Measurements from ENCODE around the gene FLII. TPM values are rescaled to one million over a fixed set of nuclear protein-coding genes. Genes with fewer than 3 reads are reported as not detected.
A peak's percentile ranks its signal among the peaks of the same experiment; 100 is the strongest.

The FLII gene
- total RNA-seq, 1 experiment from 2014 or later = 225 TPM

GRCh38 chr17:18253947-18254821, 4.4 kb downstream of the FLII start:
- no peak overlapping the region for H3K4me3 ChIP-seq (ENCODE audit: insufficient read depth, low read depth, low read length)
- no peak for DNase-seq
- no peaks in the 10 kb centered on the region for H3K27me3 ChIP-seq (ENCODE audit: control insufficient read depth, insufficient read depth, low read length)
- H3K36me3 ChIP-seq (replicated peaks; ENCODE audit: control insufficient read depth, insufficient read depth, low read length) = peaks cover 38% of the 10 kb centered on the region

GRCh38 chr17:18253187-18253884, 5.2 kb downstream of the FLII start:
- no peak for DNase-seq
- H3K4me3 ChIP-seq (ENCODE audit: insufficient read depth, low read depth, low read length) = no peak overlapping the region
- no peaks in the 10 kb centered on the region for H3K27me3 ChIP-seq (ENCODE audit: control insufficient read depth, insufficient read depth, low read length)
- peaks cover 42% of the 10 kb centered on the region for H3K36me3 ChIP-seq (replicated peaks; ENCODE audit: control insufficient read depth, insufficient read depth, low read length)

GRCh38 chr17:18252160-18252559, 6.4 kb downstream of the FLII start:
- Histone ChIP-seq H3K36me3 (replicated peaks; ENCODE audit: control insufficient read depth, insufficient read depth, low read length) (peaks cover 43% of the 10 kb centered on the region), H3K27me3 (ENCODE audit: control insufficient read depth, insufficient read depth, low read length) (no peaks in the 10 kb centered on the region), H3K4me3 (ENCODE audit: insufficient read depth, low read depth, low read length) (no peak overlapping the region)
- DNase-seq = no peak

- H3K27me3 ChIP-seq (ENCODE audit: control insufficient read depth, insufficient read depth, low read length) = no peaks in the 10 kb centered on the region
- no peak for DNase-seq
- peaks cover 44% of the 10 kb centered on the region for H3K36me3 ChIP-seq (replicated peaks; ENCODE audit: control insufficient read depth, insufficient read depth, low read length)
- no peak overlapping the region for H3K4me3 ChIP-seq (ENCODE audit: insufficient read depth, low read depth, low read length)
These were observed 7.3 kb downstream of the FLII start for GRCh38 chr17:18251204-18251603.

DNA sequence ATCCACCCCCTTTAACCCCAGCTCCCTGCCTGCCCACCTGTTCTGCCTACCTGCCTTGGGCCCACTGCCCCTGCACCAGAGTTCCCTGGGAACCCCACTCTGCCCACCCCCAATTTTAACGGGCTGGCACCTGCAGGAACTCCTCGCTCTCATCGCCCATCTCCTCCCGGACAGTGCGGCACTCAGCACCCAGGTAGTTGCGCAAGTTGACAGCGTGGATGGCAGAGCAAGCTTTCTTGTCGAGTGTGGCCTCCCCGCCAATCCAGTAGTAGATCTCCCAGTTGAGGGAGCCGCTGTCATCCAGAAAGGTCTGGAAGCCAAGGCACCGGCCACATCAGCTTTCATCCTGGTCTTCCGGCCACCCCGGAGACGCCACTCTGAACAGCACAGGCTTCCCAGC, 7.8 kb downstream of the FLII start:
- no peaks in the 10 kb centered on the region for H3K27me3 ChIP-seq (ENCODE audit: control insufficient read depth, insufficient read depth, low read length)
- H3K4me3 ChIP-seq (ENCODE audit: insufficient read depth, low read depth, low read length) = no peak overlapping the region
- no peak for DNase-seq
- H3K36me3 ChIP-seq (replicated peaks; ENCODE audit: control insufficient read depth, insufficient read depth, low read length) = peaks cover 43% of the 10 kb centered on the region

DNA sequence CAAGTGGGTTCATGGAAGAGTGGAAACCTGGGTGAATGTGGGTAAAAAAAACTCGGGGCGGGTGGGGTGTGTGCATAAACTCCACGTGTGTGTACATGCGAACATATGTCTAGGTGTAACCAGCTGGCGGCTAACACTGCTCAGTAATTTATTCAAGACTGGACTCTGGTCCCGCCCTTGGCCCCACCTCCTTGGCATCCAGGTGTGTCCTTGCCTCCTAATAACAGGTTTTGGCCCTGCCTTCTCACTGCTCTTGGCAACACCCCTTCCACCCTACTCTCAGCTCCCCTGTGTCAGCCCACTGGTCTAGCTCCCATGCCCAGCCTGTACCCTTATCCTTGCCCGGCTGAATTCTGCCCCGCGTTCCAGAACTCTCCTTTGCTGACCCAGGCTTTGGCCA, 8.3 kb downstream of the FLII start:
- DNase-seq = peak; percentile 67
- Histone ChIP-seq H3K4me3 (ENCODE audit: insufficient read depth, low read depth, low read length) (no peak overlapping the region), H3K36me3 (replicated peaks; ENCODE audit: control insufficient read depth, insufficient read depth, low read length) (peaks cover 46% of the 10 kb centered on the region), H3K27me3 (ENCODE audit: control insufficient read depth, insufficient read depth, low read length) (no peaks in the 10 kb centered on the region)

DNA sequence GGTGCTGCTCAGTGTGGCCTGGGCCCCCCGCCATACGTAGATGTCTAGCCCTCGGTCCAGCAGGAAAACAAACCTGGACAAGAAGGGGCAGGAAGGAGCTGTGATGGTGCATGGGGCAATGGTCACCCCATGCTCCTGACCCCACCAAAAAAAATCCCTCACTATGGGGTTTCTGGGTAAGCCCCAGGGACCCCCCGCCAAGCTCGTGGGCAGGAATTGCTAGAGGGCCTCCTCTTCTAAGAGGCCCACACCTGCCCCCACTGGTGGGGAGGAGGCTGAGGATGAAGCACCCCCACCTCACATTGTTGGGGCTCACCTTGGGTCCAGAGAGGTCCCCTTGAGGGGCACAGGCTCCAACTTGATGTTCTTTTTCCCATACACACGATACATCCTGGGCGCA, 9.7 kb downstream of the FLII start:
- Histone ChIP-seq H3K4me3 (ENCODE audit: insufficient read depth, low read depth, low read length) (no peak overlapping the region), H3K27me3 (ENCODE audit: control insufficient read depth, insufficient read depth, low read length) (no peaks in the 10 kb centered on the region), H3K36me3 (replicated peaks; ENCODE audit: control insufficient read depth, insufficient read depth, low read length) (peaks cover 41% of the 10 kb centered on the region)
- no peak for DNase-seq

- Histone ChIP-seq H3K27me3 (ENCODE audit: control insufficient read depth, insufficient read depth, low read length) (no peaks in the 10 kb centered on the region), H3K36me3 (replicated peaks; ENCODE audit: control insufficient read depth, insufficient read depth, low read length) (peaks cover 44% of the 10 kb centered on the region), H3K4me3 (ENCODE audit: insufficient read depth, low read depth, low read length) (no peak overlapping the region)
- DNase-seq = peak; percentile 94
These were observed 10.2 kb downstream of the FLII start for GRCh38 chr17:18248300-18248731.

- no peak for DNase-seq
- Histone ChIP-seq H3K4me3 (ENCODE audit: insufficient read depth, low read depth, low read length) (no peak overlapping the region), H3K27me3 (ENCODE audit: control insufficient read depth, insufficient read depth, low read length) (no peaks in the 10 kb centered on the region), H3K36me3 (replicated peaks; ENCODE audit: control insufficient read depth, insufficient read depth, low read length) (peaks cover 41% of the 10 kb centered on the region)
These were observed 10.9 kb downstream of the FLII start for GRCh38 chr17:18247613-18248001.

GRCh38 chr17:18246880-18247612, 11.5 kb downstream of the FLII start:
- Histone ChIP-seq H3K36me3 (replicated peaks; ENCODE audit: control insufficient read depth, insufficient read depth, low read length) (peaks cover 37% of the 10 kb centered on the region), H3K27me3 (ENCODE audit: control insufficient read depth, insufficient read depth, low read length) (no peaks in the 10 kb centered on the region), H3K4me3 (ENCODE audit: insufficient read depth, low read depth, low read length) (peak overlapping the region; percentile 54)
- DNase-seq = peak; percentile 100

- peak overlapping the region; percentile 54 for H3K4me3 ChIP-seq (ENCODE audit: insufficient read depth, low read depth, low read length)
- peaks cover 35% of the 10 kb centered on the region for H3K36me3 ChIP-seq (replicated peaks; ENCODE audit: control insufficient read depth, insufficient read depth, low read length)
- no peaks in the 10 kb centered on the region for H3K27me3 ChIP-seq (ENCODE audit: control insufficient read depth, insufficient read depth, low read length)
- peak; percentile 71 for DNase-seq
These were observed 12.3 kb downstream of the FLII start for GRCh38 chr17:18246109-18246725.

DNA sequence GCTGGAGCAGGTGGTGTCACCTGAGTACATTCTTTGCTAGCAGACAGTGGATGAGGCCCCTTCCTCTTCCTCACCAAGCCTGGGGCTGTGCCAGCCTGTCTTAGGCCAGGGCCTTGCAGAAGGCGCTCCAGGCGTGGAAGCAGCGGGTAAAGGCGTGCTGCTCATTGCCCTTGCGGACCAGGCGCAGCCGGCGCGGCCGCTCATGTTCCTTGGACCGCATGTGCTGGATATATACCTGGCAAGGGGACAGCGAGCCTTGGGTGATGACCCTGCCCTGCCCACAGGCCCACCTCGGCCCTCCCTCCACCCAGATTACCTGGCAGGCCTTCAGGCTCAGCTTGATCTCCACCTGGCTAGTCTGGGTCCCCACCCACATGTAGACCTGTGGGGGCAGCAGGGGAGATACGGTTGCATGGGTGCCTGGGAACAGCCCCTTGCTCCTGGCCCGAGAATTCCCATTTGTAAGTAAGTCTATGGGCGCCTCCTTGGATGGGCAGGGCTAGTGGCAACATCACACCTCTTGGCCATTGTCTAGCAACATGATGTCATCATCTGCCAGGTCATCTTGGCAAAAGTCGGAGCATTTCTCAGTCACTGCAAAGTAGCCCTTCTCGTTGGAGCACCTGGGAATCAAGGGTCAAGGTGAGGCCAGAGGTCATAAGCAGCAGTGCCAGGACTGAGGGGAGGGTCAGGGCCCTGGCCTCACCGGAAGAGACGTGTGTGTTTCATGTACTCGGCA, 13.3 kb downstream of the FLII start:
- peaks cover 29% of the 10 kb centered on the region for H3K36me3 ChIP-seq (replicated peaks; ENCODE audit: control insufficient read depth, insufficient read depth, low read length)

DNA sequence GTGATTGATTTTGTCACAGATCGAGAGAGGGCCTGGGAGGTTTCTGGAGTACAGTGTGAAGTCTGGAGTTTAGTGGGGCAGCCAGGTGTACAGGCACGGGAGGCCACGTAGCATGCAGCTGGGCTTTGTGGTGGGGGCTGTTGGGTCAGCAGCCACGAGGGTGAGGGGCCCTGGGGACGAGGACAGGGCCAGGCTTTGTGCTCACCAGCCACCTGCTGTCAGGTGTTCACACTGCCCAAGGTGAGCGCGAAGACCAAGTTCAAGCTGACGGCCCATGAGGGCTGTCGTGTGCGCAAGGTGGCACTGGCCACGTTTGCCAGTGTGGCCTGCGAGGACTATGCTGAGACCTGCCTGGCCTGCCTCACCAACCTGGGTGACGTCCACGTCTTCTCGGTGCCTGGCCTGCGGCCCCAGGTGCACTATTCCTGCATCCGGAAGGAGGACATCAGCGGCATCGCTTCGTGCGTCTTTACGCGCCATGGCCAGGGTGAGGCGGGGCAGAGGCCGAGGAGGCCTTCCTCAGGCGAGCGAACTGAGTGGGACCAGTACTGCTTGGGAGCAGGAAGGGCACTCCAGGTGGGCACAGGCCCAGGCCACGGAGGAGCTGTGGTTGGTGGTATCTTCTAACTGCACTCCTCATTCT, 17.2 kb downstream of the FLII start:
- DNase-seq = peak; percentile 85
- Histone ChIP-seq H3K27me3 (ENCODE audit: control insufficient read depth, insufficient read depth, low read length) (no peaks in the 10 kb centered on the region), H3K4me3 (ENCODE audit: insufficient read depth, low read depth, low read length) (no peak overlapping the region), H3K36me3 (replicated peaks; ENCODE audit: control insufficient read depth, insufficient read depth, low read length) (peaks cover 34% of the 10 kb centered on the region)

More for the DNA sequence above, 13.3 kb downstream of the FLII start:
- DNase-seq = no peak
- Histone ChIP-seq H3K27me3 (ENCODE audit: control insufficient read depth, insufficient read depth, low read length) (no peaks in the 10 kb centered on the region), H3K4me3 (ENCODE audit: insufficient read depth, low read depth, low read length) (no peak overlapping the region)
